SKM-1 treated with dmso at 0.1 percent for 144 hours (cell line): ENCODE measurements around the gene AGTRAP.

Experiments used
- DNase-seq: peaks from one replicate; lab custom pipeline; 2025; ENCODE audit not compliant: unreplicated experiment; lab: John Stamatoyannopoulos, UW

AGTRAP gene

GRCh38 chr1:11705596-11705995 lies 30.3 kb upstream of the AGTRAP start:
- no peak for DNase-seq

DNA sequence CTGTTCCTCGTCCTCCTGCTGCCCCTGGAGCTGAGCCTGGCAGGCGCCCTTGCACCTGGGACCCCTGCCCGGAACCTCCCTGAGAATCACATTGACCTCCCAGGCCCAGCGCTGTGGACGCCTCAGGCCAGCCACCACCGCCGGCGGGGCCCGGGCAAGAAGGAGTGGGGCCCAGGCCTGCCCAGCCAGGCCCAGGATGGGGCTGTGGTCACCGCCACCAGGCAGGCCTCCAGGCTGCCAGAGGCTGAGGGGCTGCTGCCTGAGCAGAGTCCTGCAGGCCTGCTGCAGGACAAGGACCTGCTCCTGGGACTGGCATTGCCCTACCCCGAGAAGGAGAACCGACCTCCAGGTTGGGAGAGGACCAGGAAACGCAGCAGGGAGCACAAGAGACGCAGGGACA lies 29.6 kb upstream of the AGTRAP start:
- DNase-seq, result no peak

DNA sequence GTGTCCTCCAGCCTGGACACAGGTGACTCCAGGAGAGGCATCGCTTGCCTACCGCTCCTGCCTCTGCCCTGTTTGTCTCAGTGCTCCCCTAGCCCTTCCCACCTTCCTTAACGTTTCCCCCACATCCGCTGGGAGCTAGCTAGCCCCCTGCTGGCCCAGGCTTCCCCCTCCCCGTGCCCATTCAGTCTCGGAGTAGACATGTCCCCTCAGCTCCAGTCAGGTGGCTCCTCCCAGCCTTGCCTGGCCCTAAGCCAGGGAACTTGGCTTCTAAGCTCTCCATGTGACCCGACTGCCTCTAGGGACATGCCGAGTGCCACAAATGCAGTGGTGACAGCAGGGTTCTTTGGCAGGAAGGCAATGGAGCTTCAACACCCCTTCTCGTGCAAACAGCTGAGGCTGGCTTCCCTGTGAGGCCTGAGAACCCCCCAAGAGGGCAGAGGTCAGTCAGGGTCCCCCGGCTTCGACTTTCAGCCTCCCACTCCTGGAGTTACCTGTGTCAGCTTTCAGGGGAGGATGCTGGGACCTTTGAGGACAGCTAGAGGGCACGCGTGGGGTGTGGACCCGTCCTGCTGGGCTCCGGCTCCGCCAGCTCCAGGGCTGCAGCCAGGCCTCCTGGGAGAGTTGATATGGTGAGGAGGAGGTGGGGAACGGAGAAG lies 28.2 kb upstream of the AGTRAP start:
- DNase-seq, result no peak

GRCh38 chr1:11708554-11709350 lies 27.2 kb upstream of the AGTRAP start:
- no peak for DNase-seq

GRCh38 chr1:11711490-11711889 lies 24.4 kb upstream of the AGTRAP start:
- DNase-seq, result no peak

DNA sequence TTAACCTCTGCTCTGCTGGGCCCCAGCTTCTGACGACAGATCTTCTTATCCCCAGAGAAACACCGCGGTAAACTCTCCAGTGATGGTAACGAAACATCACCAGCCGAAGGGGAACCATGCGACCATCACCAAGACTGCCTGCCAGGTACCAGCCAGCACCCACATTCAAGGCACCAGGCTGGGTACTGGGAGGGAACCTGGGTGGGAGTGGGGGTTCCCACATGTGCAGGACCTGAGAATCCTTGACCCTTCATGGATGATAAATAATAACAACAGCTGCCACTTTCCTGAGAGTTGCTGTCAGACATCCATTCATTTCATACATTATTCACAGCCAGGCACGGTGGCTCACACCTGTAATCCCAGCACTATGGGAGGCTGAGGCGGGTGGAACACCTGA lies 23.7 kb upstream of the AGTRAP start:
- DNase-seq, result no peak

- no peak for DNase-seq
Measured at GRCh38 chr1:11713095-11713494, 22.8 kb upstream of the AGTRAP start.

DNA sequence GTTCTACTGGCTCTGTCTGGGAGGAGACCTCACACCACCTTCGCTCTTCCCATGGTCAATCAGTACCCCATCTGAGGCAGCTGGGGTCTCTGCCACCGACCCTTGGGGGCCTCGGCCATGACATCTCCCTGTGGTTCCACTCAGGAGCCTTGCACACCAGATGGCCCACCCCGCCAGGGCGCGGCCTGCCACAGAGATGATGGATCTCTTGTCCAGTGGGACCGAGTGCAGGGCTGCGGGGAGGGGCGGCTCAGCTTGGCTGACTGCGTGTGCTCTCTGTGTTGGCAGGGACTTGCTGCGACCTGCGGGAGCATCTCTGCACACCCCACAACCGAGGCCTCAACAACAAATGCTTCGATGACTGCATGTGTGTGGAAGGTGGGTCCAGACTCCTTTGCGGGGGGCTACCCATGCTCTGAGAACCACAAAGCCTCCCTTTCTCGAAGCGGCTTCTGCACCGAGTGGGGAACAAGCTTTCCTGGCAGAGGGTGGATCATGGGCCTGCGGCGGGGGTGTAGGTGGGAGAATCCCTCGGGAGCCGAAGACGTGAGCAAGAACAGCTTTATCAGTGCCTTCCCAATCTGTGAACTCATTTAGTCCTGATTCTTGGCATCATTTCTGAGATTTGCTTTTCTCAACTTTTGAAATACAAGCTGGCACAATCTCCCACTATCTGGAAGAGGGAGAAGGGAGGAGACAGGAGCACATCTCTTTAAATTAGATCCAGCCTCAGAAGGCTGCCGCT lies 20.9 kb upstream of the AGTRAP start:
- DNase-seq, result no peak

DNA sequence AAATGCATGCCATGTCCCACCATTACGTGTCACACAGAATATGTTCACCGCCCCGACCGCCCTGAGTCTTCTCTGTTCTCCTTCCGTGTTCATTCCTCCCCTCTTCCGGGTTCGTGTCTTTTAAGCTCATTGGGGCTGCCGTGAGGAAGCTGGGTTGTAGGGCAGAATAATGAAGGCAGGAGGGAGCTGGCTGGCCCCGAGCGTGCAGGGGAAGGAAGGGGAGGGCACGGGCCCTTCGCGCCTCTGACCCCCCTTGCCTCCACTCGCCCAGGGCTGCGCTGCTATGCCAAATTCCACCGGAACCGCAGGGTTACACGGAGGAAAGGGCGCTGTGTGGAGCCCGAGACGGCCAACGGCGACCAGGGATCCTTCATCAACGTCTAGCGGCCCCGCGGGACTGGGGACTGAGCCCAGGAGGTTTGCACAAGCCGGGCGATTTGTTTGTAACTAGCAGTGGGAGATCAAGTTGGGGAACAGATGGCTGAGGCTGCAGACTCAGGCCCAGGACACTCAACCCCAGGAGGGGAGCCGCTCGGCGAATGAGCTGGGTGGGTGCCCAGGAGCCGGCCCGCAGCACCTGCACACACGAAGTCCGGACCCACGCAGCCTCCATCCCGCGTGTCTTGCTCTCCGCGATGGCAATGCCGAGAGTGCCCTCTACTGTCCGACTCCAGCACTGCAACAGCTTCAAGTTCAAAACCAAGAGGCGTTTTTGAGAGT lies 16.5 kb upstream of the AGTRAP start:
- peak; percentile 87 for DNase-seq

- DNase-seq, result no peak
Measured at GRCh38 chr1:11720033-11720376, 15.9 kb upstream of the AGTRAP start.

DNA sequence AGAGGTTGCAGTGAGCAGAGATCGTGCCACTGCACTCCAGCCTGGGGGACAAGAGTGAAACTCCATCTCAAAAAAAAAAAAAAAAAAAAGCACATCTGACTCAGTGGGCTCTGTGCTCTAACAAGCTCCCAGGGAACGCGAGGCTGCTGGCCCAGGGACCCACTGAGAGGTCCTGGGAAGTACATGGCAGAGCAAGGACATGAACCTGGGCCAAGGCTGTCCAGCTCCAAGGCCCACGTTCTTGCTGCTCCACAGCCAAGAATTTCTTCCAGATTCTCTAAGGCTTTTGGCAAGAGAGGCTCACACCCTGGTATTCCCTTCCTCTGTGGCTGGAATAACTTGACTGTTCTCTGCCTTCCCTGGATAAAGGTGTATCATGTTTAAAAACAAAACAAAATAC lies 15.4 kb upstream of the AGTRAP start:
- DNase-seq, result no peak

GRCh38 chr1:11721311-11721710 lies 14.6 kb upstream of the AGTRAP start:
- no peak for DNase-seq

DNA sequence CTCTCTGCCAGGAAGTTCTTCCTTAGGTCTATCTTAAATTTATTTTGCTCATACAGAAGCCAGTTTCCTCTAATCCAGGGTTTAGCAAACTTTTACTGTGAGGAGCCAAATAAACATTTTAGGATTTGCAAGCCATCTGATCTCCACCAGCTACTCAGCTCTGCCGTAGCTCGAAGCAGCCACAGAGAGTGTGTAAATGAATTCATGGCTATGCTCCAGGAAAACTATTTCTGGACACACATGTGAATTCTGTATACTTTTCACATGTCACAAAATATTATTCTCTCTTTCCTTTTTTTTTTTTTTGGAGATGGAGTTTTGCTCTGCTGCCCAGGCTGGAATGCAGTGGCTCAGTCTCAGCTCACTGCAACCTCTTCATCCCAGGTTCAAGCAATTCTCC lies 13.4 kb upstream of the AGTRAP start:
- DNase-seq, result no peak

- DNase-seq, result peak; percentile 17
Measured at GRCh38 chr1:11725616-11726015, 10.3 kb upstream of the AGTRAP start.

DNA sequence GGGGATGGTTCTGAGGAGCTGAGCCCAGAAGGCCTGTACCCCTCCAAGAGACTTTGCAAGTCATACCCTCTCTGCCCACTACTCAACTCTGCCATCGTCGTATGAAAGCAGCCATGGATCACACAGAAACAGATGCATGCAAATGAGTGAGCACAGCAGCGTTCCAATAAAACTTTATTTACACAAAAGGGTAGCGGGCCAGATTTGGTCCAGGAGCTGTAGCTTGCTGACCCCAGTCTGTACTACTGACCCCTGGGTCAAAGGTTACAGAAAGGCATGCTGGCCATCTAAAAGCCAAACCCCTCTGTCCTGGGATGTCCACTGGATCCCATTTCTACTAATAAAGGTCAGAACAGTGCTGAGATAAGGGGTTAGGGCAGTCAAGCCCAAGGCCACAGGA lies 8.8 kb upstream of the AGTRAP start:
- no peak for DNase-seq

- no peak for DNase-seq
Measured at GRCh38 chr1:11728126-11728806, 7.7 kb upstream of the AGTRAP start.

DNA sequence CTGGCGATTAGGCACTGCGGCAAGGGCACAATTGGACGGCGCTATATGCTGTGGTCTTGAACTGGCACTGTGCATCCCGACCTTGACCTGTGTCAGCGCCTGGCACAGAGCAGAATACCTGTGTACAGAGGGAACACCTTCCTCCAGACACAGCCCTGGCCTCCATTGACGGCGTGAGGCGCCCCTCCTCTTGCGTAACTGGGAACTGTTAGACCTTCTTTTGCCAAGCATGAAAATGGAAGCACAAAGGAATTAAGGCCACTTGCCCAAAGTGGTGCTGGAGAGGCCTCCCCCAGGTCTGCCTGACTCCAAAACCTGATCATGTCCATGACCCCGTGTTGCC lies 6.8 kb upstream of the AGTRAP start:
- DNase-seq, result no peak

DNA sequence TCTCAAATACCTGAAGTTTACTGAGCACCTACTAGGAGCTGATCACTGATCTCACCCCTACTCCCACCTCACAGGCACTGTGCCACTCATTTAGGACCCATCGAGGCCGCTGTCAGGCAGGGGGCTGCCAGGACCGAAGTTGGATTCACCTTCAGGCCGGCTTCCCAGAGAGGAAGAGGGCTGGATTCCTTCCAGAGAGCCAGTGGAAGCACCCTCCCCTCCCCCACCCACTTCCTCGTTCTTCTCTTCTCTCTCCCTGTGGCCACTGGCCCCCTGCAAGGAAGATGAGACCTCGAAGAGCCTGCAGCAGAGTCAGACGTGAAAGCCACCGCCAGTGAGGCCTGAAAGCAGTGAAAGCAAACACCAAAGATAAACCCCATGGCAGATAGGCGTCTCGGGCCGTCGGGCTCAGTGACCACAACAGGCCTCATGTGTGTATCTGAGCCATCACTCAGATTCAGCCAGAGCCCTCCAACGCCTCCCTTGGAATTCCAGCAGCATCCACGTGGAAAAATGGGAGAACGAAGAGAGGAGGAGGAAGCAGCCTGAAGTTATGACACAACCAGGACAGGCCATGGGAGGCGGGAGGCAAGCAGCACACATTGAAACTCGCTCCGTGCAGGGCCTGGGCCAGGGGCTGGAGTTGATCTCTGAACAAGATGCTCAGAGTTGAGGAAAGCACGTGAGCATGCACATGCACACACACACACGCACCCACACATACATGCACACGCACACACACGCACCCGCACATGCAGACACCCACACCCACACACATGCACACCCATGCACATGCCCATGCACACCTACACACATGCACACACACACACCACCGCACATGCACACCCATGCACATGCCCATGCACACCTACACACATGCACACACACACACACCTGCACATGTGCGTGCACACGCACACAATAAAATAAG lies 6.2 kb upstream of the AGTRAP start:
- peak; percentile 24 for DNase-seq

GRCh38 chr1:11730429-11730891 lies 5.5 kb upstream of the AGTRAP start:
- DNase-seq, result peak; percentile 96
